HG02759 (cell line): ENCODE data around the gene WDFY3.
"Not testable (repeated sequence)": the region's sequence is repeated elsewhere in the genome, so short reads cannot be mapped to it uniquely, and the experiment has no call there.

ENCODE experiments used
- ATAC-seq: cut with Tn5 transposase; IDR thresholded peaks from one replicate; pipeline ENCODE4 v1.9.1; 2021; ENCODE audit warnings: mild to moderate bottlenecking, moderate library complexity; ENCODE audit not compliant: unreplicated experiment

The WDFY3 gene

DNA sequence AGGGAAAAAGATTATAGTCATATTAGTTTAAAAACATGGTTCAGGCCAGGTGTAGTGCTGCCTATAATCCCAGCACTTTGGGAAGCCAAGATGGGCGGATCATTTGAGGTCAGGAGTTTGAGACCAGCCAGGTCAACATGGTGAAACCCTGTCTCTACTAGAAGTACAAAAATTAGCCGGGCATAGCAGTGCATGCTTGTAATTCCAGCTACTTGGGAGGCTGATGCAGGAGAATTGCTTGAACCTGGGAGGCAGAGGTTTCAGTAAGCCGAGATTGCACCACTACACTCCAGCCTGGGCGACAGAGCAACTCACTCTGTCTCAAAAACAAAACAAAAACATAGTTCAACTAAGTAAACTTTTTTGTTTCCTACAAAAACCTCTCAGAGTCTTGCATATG lies 283.8 kb downstream of the WDFY3 start:
- ATAC-seq = not testable (repeated sequence)

- no peak for ATAC-seq
These were observed 284.8 kb downstream of the WDFY3 start for GRCh38 chr4:84681486-84682274.

DNA sequence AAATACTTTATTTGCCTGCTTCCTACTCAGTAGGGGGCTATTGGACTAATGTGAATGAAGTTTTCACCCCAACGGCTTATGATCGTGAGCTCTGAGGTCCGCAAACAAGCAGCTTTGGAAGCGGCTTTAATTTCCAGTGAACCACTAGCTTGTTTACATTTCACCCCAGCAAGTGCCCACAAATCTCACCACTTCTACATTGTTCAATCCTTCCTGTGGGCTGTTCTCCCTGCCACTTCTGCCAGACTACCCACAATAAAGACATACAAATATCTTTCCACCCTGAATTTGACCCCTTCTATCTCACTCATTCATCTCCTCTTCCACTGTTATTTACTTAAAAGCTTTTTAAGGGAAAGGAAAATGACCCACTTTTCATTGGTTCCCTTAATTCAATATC lies 285.5 kb downstream of the WDFY3 start:
- no peak for ATAC-seq

GRCh38 chr4:84678976-84679744 lies 287.3 kb downstream of the WDFY3 start:
- no peak for ATAC-seq

GRCh38 chr4:84677995-84678394 lies 288.5 kb downstream of the WDFY3 start:
- no peak for ATAC-seq

DNA sequence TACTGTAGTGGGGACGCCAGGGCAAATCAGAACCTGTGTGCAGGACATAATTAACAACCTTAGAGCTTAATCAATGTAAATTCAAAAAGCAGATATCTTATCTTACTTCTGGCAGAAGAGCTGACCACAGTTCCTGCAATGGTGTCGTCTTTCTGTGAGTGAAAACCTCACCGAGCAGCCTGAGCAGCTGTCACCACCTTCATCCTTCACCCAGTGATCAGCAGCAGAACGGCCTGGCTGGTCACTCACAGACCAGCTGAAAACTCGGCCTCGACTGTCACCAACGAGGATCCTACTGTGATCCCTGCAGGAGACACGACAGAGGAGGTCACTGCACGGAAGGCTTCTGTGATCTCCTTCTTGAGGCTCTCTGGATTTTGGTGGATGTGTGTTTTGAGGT lies 289.4 kb downstream of the WDFY3 start:
- no peak for ATAC-seq

DNA sequence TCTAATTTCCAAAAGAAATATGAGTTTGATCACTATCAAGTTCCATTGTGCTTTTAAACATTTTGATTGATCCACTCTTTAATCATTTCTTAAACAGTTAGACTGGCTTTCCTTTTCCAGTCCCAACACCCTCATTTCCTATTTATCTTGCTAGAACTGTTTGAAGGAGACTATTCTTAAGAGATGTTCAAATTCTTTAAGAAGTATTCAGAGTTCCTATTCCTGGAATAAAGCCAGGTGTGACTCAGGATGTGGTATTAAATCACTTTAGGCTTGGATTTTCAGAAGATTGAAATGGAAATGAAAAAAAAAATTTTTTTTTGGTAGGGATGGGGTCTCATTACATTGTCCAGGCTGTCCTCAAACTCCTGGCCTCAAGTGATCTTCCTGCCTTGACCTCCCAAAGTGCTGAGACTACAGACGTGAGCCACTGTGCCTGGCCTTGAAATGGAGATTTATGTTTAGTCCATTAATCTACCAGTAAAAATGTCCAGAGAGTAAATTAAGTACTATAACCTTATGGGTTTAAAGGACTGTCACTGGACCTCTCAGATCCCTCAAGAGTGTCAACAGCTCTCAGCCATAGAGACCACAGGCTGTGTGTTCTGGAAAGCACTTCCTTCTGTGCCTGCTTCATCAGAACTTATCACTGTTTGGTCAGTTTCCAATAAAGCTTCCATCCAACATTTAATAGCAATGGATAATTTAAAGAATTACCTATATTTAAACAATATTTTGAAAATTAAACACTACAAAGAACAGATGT lies 292.8 kb downstream of the WDFY3 start:
- no peak for ATAC-seq

- no peak for ATAC-seq
These were observed 294.3 kb downstream of the WDFY3 start for GRCh38 chr4:84672177-84672576.

- ATAC-seq = no peak
These were observed 297.3 kb downstream of the WDFY3 start for GRCh38 chr4:84669201-84669600.

DNA sequence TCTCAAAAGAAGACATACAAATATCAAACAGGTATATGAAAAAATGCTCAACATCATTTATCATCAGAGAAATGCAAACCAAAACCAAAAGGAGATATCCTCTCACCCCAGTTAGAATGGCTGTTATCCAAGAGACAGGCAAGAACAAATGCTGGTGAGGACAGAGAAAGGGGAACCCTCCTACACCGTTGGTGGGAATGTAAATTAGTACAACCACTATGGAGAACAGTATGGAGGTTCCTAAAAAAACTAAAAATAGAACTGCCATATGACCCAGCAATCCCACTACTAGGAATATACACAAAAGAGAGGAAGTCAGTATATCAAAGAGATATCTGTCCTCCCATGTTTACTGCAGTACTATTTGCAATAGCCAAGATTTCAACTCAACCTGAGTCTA lies 300.1 kb downstream of the WDFY3 start:
- no peak for ATAC-seq

GRCh38 chr4:84664767-84665166 lies 301.7 kb downstream of the WDFY3 start:
- ATAC-seq = not testable (repeated sequence)

DNA sequence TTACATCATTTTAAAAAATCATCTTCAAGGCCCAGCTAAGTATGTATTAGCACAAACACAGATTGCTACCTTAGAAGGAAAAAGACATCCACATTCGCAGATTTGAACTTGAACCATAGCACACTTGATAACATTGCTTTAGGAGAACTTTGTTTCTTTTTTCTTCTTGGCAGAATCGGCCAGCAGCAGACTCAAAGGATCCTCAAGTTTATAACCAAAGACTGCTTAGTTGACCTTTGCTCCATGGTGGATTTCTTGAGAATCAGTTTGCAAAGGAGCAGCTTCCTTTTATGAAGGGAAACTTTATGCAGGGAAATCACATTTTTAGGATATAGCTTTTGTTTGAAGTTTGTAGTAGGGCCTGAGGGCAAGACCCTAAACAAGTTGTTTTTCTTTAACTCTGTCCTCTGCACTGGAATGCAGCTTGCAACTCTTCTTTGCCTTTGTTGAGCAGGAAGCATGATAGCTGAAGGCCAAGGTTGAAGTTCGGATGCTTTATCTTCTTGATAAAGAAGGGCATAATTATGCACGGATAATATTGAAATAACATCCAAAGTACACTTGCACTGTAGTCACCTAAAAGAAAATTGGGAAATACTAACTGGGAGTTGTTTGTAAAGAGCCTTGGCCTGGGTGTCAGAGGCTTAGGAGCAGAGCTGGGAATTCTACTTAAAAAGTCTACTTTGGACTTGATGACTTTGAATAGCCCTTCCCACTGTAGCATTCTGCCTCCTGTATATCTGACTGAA lies 305.1 kb downstream of the WDFY3 start:
- ATAC-seq = no peak

DNA sequence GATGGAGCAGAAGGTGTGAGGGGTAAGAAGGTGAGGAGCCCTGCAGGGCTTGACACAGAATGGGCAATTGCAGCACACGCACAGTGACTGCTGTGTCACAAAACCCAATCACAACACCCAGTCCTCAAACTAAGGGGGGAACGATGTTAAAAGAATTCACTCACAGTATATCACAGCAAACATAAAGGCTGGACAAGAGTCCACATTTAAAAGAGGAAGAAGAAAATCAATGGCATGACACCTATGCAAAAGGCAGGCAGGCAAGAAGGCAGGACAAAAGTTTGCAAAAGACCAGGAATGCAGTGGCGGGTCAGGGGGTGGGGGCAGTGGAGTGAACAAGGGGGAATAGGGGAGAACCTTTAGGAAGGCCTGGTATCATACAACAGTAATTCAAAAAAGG lies 305.9 kb downstream of the WDFY3 start:
- ATAC-seq = no peak

GRCh38 chr4:84652478-84652877 lies 314.0 kb downstream of the WDFY3 start:
- ATAC-seq = no peak

GRCh38 chr4:84651499-84651898 lies 315.0 kb downstream of the WDFY3 start:
- no peak for ATAC-seq

- no peak for ATAC-seq
These were observed 317.4 kb downstream of the WDFY3 start for GRCh38 chr4:84648863-84649647.

DNA sequence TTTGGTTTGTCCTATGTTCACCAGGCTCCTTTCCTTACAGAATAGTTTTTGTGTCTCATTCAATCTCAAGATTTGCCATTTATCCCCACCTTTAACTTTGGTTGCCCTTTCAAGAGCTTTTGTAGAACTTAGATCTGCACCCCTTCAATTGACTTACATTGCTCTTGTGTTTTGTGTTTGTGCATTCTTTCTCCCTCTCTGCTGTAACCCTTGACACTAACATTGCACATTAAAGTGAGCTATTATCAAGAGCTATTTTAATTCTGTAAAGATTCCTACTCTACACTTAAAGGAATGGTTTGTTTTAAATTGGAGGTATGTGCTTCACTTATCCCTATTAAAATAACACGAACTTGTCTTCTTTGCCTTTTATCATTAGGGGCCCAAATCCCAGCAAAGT lies 318.3 kb downstream of the WDFY3 start:
- no peak for ATAC-seq

DNA sequence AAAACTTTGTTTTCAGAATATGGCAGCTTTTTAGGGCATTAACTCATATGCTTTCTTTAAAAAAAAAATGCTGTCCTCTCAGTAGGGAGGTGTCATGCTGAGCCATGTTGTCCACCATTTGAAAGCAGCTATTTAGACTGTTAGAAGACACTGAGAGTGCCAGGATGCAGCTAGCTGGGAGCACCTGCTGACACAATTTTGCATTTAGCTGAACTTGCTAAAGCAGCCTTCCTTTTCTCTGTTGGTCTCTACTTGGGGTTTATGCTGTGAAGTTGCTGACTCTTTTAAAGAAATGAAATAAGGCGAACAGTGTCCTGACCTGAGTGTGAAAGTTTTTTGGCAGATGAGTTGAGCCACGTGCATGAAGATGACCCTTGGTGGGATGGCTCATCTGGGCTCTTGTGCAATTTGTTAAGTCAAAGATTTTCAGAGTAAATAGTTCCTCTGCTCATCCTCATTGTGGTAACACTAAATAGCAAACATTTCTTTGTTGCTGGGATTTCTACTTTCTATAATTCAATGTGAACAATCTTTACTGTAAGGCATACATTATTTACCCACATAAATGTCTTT lies 319.1 kb downstream of the WDFY3 start:
- ATAC-seq = no peak

DNA sequence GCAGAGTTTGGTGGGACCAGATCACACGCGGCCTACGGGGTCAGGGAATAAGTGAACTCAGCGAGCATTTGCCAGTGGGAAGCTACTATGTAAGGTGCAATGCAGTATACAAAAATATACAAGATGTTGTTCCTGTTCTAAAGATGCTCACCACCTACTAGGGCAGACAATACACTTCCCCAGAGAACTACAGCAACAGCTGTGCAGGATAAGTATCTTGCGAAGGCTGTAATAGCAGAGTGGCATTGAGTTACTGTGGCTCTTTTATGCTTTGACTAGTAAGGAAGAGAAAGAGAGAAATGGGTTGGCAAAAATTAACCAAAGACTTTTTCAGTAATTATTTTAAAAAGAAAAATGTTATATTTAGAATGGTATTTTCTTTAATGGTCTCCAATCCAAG lies 322.4 kb downstream of the WDFY3 start:
- ATAC-seq = no peak

DNA sequence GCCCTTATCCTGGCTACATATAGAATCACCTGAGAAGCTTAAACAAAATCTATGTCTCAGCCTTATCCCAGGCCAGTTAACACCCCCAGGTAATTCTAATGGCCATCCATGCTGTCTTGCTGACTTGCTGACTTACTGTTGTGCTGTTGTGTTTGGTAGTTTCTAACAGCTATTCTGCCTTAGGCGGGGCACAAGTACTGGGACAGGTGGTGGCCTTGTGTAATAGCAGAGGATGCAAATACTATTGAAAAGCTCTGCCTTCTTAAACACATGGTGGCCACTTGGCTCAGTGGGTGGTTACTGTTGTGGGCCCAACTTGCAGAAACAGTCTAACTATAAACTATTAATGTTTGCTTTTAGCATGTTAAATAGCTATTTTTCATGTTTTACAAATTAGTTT lies 327.3 kb downstream of the WDFY3 start:
- ATAC-seq = no peak
